Dermis blood vessel endothelial cell (primary cell): ENCODE measurements around the gene GABARAP. TPM values are rescaled to one million over a fixed set of nuclear protein-coding genes. Genes with fewer than 3 reads are reported as not detected.
"Not testable (repeated sequence)": the region's sequence is repeated elsewhere in the genome, so short reads cannot be mapped to it uniquely, and the experiment has no call there.

ENCODE experiments used
- DNase-seq: peaks from one replicate; pipeline ENCODE4 v3.0.0; 2010
- total RNA-seq: library from RNA; depleted of rRNA; stranded (reverse); fragments of >200 nt; gene quantifications from 2 replicates; pipeline ENCODE4 v1.2.3, GENCODE V29; 2014

Gene GABARAP
- total RNA-seq, 1 donor from 2014 or later, result 196 TPM

DNA sequence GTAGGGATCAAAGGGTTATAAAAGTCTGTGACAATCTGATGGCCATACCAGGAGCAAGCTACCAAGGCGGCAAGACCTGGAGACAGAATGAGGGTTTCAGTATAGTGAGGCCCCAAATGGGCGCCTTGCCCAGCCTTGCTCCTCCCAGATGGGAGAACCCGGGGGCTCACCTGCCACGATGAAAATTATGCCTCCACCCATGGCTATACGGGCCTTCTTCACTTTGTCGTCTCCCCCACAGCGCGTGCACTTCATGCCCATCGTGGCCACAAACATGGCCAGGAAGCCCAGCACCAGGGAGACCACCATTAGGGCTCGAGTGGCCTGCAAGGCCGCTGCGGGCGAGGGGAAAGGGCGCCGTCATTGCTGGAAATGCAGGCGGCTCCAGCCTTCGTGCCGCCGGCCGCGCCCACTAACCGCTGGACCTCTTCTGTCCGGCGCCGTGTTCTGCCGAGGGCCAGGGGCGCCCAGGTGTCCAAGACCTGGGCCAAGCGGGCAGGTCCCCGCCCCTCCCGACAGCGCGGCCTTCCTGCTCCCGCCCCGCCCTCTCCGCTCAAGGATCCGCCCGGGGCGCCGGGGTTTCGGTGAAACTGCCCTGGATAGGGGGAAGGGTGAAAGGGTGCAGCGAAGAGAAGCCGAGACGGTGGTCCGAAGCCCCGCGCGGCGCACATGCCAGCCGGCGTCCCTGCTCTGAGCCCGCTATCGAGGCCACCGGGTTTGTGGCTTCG, 18.6 kb upstream of the GABARAP start:
- DNase-seq, result no peak

- DNase-seq, result no peak
Measured at GRCh38 chr17:7260151-7260550, 17.9 kb upstream of the GABARAP start.

DNA sequence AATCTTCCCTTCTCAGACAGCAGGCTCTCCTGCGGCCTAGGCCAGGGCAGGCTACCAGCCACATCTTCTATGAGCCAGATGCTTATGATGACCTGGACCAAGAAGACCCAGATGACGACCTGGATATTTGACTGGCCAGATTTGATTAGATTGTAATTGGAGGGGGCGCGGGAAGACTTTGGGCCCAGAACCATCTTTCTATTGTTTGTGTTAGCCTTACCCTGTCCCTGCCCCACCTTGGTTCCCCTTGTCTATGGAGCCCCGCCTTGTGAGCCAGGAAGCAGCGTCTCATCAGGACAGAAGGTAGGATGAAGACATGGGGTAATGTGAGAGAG, 17.3 kb upstream of the GABARAP start:
- no peak for DNase-seq

GRCh38 chr17:7258731-7259554, 16.7 kb upstream of the GABARAP start:
- DNase-seq, result no peak

GRCh38 chr17:7256766-7257456, 14.7 kb upstream of the GABARAP start:
- DNase-seq, result no peak

DNA sequence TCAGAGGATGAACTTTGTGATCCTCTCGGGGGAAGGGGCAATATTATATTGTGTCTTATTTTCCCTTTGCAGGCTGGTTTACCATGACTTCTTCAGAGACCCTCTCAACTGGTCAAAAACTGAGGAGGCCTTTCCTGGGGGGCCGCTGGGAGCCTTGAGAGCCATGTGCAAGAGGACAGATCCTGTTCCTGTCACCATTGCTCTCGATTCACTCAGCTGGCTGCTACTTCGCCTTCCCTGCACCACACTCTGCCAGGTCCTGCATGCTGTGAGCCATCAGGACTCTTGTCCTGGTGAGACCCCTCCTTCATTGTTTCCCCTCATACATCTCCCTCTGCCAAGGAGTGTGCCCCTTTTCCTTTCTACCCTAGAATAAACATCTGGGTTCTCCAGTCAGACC, 12.3 kb upstream of the GABARAP start:
- no peak for DNase-seq

GRCh38 chr17:7253082-7253481, 10.8 kb upstream of the GABARAP start:
- no peak for DNase-seq

GRCh38 chr17:7252176-7253043, 10.2 kb upstream of the GABARAP start, which contains the start of gene ELP5:
TSS of gene ELP5 (plus strand) at chr17:7252215. CDS start at chr17:7252551, 336 bp downstream.
- peak; percentile 97 for DNase-seq

DNA sequence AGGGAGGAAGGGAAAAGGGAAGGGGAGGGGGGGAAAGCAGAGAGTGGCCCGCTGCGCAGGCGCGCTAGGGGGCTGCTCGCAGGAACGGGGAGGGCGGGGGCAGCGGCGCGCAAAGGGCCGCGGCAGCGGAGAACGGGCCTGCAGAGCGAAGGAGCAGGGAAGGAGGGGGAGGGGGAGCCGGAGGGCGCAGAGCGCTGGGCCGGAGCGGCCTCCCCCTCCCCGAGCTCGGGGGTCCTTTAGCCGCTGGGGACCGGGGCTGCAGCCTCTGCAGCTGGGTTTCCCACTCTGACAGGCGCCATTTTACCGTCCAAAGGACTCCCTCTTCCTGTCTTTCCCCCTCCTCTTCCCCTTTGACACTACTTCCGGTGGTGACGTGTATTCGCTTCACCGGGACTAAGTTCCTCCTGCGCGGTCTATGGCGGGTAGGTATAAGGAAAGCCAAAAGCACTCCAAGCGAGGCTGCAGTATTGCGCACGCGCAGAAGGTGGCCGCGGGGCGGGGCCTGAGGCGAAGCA, 9.5 kb upstream of the GABARAP start, which contains the start of gene CTDNEP1:
TSS of gene CTDNEP1 (minus strand) at position 74 of the 515 bp plus-strand sequence. CDS start 438 bp downstream, outside the sequence.
- peak; percentile 100 for DNase-seq

DNA sequence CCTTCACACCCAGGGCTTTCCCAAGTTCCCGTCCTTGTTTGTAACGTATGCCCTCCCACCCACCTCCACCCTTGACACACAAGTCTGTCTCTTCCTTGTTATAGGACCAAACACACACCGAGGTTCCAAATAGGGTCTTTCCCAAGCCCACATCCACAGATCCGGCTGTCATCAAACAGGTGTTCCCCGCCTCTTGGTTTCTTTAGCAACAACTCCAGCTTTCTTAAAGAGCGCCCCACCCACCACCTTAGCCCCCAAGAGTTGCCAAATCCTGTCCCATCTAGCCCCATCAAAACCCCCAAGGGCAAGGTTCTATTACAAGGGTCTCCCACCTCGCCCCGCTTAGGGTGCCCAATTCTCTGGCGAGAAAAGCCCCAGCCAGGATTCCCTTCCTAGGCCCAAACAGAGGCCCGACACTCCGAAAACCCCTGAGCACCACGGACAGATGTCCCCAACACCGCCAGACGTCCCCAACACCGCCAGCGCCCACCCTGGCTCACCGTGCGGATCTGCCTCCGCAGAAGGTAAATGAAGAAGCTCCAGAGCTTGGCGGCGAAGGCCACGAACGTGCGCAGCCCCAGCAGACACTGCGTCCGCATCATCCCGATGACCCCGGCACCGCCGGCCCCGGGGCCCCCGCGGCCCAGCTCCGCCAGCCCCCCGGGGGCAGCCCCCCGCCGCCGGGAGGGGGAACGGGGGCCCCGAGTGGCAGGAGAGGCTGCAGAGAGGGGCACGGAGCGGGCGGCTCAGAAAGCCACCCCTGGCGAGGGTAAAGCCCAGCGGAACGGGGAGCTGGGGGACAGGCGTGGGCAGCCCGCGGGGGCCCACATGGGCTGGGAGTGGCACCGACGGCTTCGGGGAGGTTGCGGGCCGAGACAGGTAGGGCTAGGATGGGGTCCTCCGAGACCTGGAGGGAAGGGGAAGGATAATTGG, 8.7 kb upstream of the GABARAP start:
- peak; percentile 60 for DNase-seq

DNA sequence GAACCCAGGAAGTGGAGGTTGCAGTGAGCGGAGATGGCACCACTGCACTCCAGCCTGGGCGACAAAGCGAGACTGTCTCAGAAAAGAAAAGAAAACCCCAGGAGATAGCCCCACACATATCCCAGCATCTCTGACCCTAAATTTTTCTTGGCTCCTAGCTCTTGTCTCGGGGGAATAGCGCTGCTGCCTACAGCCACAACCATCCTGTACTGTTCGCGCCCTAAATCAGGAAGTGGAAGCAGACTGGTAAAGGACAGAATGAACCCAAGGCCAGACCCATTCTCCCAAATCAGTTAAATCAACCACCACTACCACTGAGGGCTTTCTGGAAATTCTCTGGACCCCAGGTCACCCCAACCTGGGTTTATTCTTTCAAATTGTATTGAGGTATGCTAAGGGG, 7.6 kb upstream of the GABARAP start:
- no peak for DNase-seq

DNA sequence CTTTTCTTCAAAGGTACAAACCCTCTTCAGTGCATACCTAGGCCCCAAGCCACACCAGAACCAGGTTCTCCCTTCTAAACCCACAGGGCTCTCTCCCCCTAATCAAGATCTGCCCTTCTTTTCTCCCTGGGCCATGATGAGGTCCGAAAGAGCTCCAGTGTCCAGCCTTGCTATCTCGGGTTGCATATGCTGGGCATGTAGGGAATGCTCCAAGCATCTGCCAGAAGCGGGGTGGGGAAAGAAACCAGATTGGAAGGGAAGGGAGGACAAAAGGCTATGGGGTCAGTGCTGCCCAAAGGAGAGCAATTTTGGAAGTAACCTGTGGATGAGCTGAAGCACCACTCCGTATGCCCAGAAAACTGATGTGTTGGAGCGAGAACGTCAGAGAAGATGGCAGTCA, 7.0 kb upstream of the GABARAP start:
- DNase-seq, result no peak

DNA sequence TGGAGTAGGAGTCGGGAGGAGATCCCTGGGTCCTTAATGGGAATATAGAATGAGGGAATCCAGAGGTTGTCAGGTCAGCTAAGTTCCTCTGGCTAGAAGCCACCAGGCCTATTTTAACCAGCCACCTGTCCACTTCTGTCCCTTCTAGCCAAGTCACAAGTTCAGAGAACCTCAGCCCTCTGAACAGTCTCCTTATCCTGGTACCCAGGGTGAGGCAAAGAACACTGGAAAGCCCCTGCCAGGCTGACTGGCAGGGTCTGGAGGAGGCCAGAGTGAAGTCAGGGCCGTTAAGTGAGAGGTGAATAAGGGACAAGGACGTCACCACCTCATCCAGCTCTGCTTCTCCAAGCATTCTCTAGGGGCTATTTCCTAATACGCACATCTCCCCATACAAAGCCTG, 6.5 kb upstream of the GABARAP start:
- no peak for DNase-seq

- DNase-seq, result no peak
Measured at GRCh38 chr17:7246779-7247178, 4.5 kb upstream of the GABARAP start.

- not testable (repeated sequence) for DNase-seq
Measured at GRCh38 chr17:7243838-7244237, 1.6 kb upstream of the GABARAP start.

DNA sequence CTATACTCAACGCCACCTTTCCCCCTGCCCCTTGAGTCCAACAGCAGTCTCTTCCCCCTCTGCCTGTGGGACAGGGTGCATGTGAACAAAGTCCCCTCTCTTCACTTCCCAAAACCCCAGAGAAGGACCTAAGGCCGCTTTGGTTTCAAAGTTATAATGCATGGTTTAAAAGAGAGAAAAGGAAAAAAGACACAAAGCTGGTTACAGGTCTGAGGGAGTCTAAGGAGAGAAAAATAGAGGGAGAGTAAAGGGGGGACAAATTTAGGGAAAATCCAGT, 1.1 kb upstream of the GABARAP start:
- DNase-seq, result no peak

DNA sequence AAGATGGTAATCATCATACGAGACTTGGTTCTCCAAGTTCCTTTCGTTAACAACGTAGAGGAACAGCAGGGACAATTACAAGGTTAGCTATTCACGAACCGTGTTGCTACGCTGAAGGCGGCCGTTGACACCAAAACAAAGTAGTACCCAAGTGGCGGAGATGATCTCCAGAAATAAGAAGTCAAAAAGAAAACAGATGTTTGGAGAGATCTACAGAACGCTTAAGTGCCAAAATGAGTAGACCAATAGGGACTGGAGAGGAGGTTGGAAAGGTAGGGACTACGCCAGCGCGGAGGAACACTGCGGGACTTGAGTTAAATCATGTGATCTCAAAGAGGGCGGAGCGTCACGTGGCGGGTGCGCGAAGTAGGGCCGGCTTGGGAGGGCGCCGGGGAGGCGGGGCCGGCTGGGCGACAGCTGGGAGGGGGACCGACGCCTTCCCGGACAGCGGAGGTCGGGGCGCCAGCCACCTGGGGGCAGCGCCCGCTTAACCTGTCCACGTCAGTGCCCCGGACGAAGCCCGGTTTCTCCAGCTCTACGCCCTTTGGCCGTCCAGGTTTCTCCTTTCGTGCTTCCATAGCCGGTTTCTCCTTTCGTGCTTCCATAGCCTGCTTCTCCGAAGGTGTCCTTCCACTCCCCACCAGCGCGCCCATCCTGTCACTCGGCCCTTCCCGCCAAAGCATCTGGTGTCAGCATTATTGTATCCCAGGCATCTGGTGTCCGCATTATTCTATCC, 636 bp upstream of the GABARAP start:
- DNase-seq, result peak; percentile 98

GRCh38 chr17:7241090-7241733, 1.0 kb downstream of the GABARAP start:
- DNase-seq, result no peak

GRCh38 chr17:7240375-7240774, 1.9 kb downstream of the GABARAP start:
- DNase-seq, result no peak
